ENCODE results near the gene ADAMTS15.

Gene ADAMTS15, protein sequence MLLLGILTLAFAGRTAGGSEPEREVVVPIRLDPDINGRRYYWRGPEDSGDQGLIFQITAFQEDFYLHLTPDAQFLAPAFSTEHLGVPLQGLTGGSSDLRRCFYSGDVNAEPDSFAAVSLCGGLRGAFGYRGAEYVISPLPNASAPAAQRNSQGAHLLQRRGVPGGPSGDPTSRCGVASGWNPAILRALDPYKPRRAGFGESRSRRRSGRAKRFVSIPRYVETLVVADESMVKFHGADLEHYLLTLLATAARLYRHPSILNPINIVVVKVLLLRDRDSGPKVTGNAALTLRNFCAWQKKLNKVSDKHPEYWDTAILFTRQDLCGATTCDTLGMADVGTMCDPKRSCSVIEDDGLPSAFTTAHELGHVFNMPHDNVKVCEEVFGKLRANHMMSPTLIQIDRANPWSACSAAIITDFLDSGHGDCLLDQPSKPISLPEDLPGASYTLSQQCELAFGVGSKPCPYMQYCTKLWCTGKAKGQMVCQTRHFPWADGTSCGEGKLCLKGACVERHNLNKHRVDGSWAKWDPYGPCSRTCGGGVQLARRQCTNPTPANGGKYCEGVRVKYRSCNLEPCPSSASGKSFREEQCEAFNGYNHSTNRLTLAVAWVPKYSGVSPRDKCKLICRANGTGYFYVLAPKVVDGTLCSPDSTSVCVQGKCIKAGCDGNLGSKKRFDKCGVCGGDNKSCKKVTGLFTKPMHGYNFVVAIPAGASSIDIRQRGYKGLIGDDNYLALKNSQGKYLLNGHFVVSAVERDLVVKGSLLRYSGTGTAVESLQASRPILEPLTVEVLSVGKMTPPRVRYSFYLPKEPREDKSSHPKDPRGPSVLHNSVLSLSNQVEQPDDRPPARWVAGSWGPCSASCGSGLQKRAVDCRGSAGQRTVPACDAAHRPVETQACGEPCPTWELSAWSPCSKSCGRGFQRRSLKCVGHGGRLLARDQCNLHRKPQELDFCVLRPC

DNA sequence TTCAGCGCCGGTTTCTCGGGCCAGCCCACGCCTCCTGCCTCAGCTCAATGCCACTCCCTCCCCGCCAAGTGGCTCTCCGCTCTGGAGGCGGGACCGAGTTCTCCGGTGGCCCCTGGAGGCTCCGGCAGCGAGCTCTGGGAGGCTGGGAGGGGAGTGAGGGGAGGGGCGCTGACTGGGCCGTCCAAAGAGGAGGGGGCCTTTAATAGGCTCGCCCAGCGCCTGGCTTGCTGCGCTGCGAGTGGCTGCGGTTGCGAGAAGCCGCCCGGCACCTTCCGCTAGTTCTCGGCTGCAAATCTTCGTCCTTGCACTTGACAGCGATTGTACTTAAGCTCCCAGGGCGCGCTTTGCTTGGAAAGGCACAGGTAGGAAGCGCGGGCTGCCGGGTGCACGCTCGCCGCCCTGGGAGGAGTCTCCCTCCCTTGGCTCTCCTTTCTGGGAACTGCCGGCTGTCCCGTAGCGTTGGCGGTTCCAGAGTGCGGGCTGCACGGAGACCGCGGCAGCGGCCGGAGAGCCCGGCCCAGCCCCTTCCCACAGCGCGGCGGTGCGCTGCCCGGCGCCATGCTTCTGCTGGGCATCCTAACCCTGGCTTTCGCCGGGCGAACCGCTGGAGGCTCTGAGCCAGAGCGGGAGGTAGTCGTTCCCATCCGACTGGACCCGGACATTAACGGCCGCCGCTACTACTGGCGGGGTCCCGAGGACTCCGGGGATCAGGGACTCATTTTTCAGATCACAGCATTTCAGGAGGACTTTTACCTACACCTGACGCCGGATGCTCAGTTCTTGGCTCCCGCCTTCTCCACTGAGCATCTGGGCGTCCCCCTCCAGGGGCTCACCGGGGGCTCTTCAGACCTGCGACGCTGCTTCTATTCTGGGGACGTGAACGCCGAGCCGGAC, at the start of gene ADAMTS15:
Gene ADAMTS15, plus strand, starts transcription at position 230 of the 894 bp plus-strand sequence. Its CDS starts 329 bp downstream, at position 559.
- no peak for DNase-seq (ENCODE audit: low read depth, low spot score)

DNA sequence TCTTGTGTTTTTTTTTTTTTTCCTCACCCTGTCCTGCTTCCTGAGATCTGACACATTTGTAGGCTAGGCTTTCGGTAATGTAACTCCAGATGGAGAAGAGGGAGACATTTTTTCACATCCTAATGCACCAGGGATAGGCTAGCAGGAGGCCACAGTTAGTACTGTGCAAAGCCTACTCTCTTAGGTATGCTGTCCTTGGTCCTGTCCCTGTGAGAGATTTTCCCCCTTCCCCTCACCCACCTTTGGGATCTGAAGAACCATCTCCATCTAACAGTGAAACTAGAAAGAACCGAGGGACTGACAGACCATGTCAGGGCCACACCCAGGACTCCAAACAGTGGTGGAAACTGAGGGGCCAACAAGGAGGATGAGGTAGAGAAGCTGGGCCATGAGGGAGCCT, 49.2 kb upstream of the ADAMTS15 start:
- no peak for DNase-seq (ENCODE audit: low read depth, low spot score)

DNA sequence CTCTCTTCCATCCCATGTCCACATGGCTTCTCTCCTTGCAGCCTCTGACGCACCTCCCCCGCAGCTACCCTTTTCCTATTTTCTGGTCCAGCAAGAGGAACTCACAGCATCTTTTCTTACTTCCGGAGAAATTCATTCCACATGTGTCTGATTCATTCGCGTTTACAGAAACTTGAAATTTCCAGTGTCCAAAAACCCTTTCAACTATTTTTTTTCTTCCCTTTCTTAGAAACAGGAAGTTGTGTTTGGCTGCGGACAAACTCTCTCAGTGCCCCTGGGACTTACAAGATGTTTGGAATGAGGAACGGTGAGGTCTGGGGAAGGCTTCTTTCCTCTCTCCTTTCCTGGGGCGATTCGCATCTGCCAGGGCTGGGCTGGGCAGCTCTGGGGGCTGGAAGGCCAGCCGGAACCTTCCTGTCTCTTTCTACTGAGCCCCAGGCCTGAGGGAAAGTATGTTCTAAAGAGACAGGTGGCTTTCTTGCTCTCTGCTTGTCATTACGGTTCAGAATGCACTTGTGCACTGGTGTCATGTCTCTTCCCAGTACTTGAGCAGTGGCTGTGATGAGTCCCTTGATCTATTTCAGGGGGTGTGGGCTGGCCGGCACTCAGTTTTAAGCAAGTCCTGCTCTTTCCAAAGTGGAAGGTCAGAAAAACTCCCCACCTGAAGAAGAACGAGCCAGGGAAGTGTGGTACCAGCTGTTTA, 47.5 kb upstream of the ADAMTS15 start:
- DNase-seq (ENCODE audit: low read depth, low spot score) = no peak

DNA sequence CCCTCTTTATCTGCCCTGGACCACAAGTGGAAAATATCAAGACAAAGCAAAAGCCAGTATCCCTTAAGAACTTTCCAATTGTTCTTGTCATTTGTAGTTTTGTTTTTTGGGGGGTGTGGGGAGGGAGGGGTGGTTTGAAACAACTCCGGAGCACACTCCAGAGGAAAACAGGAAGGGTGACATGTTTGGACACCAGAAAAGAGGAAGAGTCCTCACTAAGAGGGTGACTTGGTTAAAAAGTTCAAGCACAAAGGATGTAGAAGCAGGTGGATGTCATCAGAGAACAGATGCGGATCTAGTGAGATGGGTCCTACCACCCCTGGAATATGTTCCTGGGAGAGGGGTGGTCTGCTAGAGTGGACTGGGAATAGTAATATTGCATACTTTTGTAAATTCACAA, 45.9 kb upstream of the ADAMTS15 start:
- no peak for DNase-seq (ENCODE audit: low read depth, low spot score)

DNA sequence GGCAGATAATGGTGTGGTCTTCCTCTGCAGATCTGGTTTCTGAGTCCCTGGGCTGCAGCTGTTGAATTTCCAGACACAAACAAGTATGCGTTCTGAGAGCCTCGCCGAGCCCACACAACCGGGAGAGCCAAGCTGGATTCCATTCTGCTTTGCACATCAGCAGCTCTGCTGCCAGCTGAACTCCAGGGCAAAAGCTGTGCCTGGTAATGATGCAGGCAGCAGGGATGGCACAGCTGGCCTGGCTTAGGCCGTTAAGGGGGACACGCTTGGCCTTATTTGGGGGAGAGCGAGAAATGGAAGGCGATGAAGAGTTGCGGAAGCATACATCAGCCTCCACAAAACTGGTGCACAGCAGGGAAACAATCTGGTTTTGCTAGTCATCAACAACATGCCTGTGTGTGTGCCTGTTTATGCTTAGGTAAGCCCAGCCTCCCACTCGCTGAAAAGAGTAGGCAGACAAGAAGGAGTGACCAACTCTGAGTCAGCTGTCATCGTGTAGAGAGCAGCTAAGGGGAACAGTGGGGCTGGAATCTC, 45.1 kb upstream of the ADAMTS15 start:
- DNase-seq (ENCODE audit: low read depth, low spot score) = no peak

DNA sequence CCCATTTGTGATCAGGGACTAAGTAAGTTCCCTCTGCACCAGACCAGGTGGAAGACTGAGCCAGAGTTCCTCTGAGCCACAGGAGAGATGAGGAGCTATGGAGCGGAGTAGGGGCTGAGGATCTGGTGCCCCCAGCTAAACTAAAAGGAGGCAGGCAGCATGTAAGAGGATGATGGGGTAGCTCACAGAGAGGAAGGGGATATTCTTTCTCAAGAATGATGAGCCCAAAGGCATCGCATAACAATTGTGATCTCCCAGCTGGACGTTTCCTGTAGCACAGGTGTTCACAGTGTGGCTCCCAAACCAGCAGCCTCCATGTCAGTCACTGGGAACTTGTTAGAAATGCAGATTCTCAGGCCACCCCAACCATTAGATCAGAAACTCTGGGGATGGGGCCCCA, 44.5 kb upstream of the ADAMTS15 start:
- DNase-seq (ENCODE audit: low read depth, low spot score) = no peak

DNA sequence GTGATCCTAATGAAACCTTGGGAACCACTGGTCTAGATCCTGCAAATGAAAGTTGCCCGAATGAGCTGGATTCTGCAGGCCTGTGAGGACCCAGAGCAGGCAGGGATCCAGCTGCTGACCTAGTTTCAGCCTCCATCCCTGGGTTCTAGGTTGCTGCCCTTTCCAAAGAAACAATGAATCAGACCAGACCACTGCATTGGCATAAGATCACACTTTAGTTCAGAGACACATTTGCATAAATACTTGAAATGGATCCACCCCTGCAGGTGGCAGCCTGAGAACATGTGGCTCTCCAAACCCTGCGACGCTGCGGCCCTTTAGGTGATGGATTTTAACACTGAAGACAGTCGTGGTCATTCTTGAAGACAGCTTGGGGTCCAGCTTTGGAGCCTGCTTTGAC, 43.7 kb upstream of the ADAMTS15 start:
- DNase-seq (ENCODE audit: low read depth, low spot score) = no peak

DNA sequence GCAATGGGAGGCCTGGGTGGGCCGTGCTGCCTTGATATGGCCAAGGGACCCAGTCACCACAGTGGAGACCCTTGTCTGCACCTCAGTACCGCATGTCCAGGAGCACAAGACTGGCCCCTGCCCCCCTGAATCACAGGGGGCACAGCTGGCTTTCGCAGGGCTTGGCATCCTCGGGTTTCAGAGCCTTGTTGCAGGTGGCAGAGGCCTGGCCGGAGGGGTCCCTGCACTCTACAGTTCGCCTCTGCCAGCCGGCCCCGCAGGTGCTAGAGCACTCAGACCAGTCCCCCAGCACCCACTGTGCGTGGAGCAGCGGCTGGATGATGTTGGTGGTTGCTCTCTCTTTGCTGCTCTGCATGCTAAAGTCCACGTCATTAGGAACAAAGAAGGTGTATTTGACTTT, 43.0 kb upstream of the ADAMTS15 start:
- DNase-seq (ENCODE audit: low read depth, low spot score) = no peak

DNA sequence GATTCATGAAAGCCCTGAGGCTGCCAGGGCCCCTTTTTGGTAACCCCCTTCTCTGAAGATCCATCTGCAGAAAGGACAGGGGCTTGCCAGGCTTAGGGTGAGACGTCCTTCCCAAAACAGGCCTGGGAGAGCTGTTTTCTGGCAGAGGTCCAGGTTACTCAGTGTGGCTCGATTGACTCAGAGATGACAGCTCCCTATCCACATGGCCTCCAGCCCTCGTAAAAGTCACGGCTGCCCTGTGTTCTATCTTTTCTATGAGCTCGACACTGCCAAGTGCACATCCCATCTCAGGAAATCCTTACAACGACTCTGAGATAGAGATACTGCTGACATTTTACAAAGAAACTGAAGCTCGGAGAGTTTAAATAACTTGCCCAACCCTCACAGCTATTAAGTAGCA, 40.5 kb upstream of the ADAMTS15 start:
- no peak for DNase-seq (ENCODE audit: low read depth, low spot score)

DNA sequence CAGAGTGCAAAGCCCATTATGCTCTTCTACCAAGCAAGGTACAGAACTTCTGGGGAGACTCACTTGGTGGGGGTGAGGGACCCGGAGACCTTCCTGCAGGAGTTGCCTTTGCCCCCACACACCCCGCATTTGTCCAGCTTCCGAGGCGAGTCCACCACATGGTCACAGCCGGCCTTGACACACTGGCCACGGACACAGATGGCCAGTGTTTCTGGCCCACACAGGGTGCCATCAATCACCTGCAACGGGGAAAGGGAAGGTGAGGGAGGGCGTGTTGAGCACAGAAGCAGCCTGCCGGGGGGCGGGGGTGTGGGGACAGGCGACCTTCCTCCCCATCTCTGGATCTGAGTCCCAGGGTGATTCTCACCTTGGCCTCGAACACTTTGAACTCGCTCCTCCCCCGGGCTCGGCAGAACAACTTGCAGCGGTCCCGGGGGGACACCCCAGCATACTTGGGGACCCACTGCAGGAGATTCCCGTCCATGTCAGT, 40.0 kb upstream of the ADAMTS15 start:
- no peak for DNase-seq (ENCODE audit: low read depth, low spot score)

DNA sequence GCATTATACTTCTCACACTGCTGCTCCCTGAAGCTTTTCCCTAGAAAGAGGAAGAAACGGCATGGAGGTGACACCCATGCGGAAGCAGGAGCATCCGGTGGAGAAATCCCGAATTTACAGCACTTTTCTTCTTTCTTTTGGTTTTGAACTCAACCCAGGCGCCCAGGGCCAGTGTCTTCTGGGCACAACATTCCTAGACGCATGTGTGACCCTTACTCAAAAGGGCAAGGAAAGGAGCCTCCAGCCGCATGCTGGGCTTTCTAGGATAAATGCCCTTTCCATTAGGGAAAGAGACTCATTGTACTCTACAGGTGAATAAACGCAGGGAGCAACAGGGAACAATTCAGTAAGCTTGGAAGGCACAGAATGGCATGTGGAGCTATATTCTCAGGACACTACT, 39.5 kb upstream of the ADAMTS15 start:
- DNase-seq (ENCODE audit: low read depth, low spot score) = no peak

DNA sequence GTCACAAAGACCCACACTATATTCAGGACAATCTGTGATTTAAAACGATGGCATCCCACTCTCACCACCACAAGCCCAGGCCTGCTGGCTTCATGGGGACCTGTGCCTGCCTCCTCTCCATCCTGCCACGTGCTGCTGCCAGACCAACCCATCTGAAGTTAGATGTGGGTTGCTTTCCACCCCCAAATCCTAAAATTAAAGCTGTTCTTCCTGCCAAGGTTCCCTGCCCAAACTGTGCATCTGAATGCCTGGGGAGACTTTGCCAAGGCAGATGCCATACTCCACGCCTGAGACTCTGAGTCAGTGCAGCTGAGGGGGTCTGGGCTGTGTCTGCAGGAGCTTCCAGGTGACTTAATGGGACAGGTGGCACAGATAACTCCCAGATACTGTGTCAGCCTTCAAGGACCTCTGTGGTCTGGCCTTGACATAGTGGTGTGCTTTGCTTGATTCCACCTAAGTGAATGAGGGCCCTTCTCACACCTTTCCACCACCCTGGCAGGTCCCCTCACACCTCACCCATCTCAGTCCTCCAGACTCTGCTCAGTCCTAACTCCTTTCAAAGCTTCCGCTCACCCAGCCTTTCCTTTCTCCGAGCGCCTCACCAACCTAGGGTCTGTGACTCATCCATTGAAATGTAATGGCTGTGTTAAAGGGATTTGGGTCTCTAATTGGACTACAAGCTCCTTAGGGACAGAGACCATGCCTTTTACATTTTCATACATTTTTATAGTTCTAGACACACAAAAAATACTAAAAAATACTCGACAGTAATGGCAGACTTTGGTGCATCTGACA, 38.7 kb upstream of the ADAMTS15 start:
- DNase-seq (ENCODE audit: low read depth, low spot score) = no peak

DNA sequence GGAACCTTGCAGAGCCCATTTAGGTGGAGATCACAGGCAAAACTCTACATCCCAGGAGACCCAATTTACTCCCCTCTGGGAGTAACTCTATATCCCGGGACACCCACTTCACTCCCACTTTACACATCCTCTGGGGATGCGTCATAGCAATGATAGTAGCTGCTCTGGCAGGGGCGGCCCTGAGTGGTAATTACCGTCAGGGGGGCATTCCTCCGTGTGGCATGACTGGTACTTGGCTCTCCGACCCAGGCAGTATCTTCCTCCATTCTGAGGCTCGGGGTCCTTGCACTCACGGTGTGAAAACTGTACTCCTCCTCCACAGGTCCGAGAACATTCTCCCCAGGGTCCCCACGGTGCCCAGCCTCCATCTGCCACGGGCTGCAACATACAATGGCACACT, 37.2 kb upstream of the ADAMTS15 start:
- no peak for DNase-seq (ENCODE audit: low read depth, low spot score)

DNA sequence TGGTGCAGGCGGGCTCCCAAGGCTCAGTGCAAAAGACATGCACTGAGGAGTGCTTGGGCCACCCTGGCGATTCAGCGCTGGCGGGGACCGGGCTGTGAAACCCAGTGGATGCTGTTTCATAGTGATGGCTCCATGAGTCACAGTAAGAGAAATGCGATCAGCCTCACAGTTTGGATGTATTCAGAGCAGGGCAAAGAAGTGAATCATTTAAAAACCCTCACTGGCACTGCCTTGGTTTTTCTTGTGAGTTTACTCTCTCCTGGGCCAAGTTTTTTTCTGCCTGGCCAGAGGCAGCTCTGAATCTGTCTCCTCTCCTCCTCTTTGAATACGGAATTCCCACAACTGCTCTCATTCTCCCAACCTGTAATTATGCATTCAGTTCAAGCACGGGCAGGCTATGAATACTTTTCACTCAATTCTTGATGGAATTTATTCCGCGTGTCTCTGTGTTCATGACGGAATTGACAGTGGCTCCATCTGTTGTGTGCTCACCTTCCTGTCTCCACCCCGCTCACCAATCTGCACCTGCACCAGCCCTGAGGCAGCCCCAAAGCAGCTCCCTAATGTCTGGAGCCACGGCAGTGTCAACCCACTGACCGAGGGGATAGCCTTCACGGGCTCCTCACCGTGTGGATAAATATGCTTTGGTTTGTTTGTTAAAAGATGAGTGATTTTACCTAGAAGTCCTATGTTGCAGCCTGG, 34.9 kb upstream of the ADAMTS15 start:
- DNase-seq (ENCODE audit: low read depth, low spot score) = no peak

DNA sequence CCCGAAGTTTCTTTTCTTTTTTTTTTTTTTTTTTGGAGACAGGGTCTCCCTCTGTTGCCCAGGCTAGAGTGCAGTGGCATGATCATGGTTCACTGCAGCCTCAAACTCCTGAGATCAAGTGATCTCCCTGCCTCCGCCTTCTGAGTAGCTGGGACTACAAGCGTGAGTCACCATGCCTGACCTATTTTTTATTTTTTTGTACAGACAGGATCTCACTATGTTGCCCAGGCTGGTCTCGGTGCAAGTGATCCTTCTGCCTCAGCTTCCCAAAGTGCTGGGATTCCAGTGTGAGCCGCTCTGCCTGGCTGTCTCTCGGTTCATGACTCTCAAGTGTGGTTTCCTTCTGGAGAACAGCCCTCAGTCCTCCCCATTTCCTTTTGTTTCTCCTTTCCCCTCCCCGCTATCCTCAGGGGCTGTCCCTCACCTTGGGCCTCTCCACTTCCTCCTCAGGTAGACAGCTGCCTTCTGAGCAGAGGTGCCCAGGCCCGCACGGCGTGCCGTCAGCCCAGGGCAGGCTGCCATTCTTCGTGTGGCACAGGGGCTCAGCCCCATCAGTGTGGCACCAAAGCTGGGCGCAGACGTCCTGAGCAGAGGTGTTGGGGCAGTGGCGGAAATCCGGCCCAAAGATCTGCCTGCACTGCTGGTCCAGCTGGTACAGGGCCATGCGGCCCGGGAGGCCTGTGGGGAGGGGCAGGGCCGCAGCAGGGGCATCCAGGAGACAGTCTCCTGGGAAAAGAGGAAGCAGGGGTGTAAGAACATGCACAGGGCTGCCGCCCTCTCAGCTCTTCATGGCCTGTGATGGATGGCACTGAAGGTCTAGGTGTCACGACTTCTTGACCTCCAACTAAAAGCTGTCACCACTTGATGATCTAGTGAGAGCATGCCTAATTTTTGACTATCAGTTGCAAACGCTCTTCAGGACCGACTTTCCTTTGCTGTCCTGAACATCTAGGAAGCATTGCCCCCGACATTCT, 34.1 kb upstream of the ADAMTS15 start:
- DNase-seq (ENCODE audit: low read depth, low spot score) = no peak

DNA sequence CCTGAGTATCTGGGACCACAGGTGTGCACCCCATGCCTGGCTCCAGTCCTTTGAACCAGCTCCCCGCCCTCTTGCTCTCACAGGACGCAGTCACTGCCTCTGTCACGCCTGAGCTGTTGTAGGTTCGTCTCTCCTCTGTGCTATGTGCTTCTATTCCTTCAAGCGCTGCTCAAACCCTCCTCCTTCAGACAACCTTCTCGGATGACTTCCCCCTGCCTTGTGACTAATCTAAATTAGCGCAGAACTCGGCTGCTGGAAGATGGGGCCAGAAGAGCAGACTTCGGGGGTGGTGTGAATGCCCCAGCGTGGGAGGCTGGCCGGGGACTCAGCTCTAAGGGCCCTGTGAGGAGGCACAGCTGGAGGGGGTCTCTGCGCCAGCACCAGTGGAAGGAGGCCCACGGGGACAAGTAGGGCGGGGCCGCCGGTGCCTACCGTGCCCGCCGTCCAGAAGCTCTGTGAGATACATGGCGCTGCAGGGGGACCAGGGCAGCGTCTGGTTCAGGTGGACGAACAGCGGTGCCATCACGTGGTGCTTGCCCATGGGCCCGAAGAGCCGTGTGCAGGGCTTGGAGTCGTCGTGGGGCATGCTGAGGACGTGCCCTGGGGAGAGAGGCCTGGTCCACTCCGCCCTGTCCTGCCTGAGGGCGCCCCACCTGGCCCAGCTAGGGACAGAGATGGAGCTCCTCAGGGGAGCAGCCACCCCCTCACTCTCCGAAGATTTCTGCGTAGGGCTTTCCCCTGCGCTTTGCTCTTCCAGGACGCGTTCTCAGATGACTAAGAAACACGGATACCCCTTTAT, 32.5 kb upstream of the ADAMTS15 start:
- DNase-seq (ENCODE audit: low read depth, low spot score) = no peak

DNA sequence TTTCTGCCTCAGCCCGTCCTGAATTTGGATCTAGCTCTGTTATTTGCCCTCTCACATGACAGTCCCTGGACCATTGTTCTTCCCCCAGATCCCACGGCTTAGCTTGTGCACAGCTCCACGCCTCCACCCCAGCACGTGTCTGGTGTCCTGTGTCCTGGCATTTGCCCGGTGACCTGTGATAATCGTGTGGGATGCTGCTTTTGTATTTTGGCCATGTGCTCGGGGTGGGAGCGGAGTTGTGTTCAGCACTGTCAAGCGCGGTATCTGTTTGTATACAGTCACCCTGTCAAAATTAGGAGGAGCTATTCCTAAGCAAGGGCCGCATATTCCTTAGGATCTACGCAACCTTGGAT, 31.9 kb upstream of the ADAMTS15 start:
- no peak for DNase-seq (ENCODE audit: low read depth, low spot score)
